HT1080 (cell line): ENCODE data around the gene SLC18B1. TPM values are rescaled to one million over a fixed set of nuclear protein-coding genes. Genes with fewer than 3 reads are reported as not detected.

Experiments
- DNase-seq: peaks from one replicate; pipeline ENCODE4 v3.0.0-alpha.2; 2015; ENCODE audit warnings: low read depth
- small RNA-seq: library from RNA; depleted of rRNA; stranded (forward); fragments of <200 nt; gene quantifications from one replicate; pipeline ENCODE3, GENCODE V24; 2014
- total RNA-seq: library from RNA; depleted of rRNA; stranded (reverse); fragments of >200 nt; shearing (Covaris generic); gene quantifications from 2 replicates; pipeline ENCODE4 v1.2.3, GENCODE V29; 2014; rRNA removed

Gene SLC18B1
- total RNA-seq, 1 experiment from 2014 or later: 4.5 TPM

DNA sequence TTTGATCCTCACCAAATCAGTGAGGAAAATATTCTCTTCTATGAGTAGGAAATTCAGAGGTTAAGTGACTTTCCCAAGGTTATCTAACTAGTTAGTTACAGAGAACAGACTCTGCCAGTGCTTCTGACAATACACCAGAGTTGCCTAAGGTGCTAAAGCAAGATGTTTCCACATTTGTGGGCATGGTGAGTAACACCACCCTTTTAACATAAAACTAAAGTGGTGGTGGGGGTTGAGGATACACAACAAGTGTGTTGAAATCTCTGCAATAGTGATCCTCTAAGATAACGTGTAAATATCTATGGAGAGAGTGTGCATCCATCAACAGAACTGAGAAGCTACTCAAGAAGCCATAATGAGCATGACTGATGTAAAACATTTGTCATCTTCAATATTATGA lies 52.4 kb downstream of the SLC18B1 start:
- DNase-seq: no peak

DNA sequence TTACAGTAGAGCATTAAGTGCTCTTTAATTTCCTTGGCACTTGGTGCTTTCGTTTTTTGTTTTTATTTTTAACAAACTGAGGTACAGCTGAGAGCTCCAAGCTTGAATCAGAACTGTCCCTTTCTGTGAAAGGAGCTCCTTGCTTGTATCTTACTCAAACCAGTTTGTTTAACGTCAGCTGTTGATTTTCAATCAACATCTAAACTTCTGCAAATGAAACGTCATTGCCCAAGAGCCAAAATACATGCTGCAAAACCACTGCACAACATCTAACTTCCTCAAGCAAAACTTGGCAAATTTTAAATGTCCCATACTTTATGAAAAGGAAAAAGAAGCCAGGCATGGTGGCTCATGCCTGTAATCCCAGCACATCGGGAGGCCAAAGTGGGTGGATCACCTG lies 55.9 kb downstream of the SLC18B1 start:
- no peak for DNase-seq

DNA sequence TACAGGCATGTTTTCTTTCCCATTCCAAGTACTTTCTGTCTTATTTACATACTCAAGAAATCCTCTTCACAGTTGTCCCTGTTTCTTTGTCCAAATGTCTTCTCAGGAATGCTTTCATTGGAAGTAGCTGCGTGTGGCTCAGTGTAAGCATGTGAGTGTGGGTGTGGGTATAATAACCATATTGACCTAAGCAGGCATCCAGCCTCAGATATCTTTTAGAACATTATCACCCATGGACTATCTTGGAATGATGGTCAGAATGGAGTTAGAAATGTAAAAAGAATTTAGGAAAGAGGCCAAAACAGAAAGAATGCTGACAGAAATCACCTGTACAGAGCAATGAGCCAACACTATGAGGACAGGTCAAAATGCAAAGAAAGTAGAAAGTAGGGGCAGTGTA lies 57.2 kb downstream of the SLC18B1 start:
- DNase-seq: no peak

DNA sequence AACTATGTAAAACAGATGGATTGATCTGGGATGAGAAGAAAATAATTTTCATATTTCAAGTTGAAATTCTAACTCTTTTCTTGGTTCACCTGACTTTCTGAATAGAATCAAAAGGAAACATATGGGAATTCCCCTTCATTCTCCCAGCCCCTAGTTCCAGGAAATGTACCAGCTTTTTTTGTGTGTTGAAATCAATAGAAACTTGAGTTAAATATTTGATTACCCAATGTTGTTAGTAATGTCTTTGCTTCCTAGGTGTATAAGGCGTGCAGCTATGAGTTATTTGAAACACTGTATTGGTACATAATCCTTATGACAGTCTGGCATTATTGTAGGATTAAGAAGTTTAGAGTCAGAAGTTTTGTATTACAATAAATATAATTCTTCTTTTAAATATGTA lies 62.2 kb downstream of the SLC18B1 start:
- no peak for DNase-seq

DNA sequence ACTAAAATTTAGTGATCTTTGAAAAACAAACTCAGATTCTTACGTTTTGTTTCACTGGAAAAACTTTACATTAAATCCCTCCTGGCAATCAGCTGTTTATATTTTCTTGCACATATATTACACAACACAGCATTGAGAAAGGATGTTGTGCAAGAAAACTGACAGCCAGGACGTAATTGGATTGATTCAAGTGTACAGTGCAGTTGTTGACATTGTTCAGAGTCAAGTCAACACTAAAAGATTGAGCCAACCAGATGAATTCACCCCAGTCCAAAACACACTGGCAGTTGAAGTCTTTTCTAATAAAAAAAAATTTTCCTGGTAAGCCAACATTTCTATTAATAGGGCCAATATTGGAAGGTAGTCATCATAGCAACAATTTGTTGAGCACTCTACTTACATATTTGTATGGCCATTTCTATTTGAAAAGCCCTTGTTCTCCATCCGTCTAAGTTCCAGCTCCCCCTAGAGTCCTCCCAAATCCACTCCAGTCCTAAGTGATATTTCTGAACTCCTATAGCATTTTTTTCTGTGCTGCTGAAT lies 63.7 kb downstream of the SLC18B1 start:
- peak; percentile 2 for DNase-seq

DNA sequence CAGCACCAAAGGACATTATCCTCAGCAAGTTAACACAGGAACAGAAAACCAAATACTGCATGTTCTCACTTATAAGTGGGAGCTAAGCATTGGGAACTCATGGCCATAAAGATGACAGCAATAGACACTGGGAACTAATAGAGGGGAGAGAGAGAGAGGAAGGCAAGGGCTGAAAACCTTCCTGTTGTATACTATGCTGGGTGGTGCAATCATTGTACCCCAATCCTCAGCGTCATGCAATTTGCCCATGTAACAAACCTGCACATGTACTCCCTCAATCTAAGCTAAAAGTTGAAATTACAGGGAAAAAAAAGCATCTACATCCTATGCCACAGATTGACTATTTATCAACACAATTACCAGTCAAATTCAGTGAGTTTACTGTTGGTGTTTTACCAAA lies 64.6 kb downstream of the SLC18B1 start:
- DNase-seq: no peak

DNA sequence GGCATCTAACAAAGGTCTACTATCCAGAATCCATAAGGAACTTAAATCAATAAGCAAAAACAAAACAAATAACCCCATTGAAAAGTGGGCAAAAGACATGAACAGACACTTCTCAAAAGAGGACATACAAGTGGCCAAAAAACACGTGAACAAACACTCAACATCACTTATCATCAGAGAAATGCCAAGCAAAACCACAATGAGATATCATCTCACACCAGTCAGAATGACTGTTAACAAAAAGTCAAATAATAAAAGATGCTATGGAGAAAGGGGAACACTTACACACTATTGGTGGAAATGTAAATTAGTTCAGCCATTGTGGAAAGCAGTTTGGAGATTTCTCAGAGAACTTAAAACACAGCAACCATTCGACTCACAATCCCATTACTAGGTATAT lies 65.2 kb downstream of the SLC18B1 start:
- no peak for DNase-seq

DNA sequence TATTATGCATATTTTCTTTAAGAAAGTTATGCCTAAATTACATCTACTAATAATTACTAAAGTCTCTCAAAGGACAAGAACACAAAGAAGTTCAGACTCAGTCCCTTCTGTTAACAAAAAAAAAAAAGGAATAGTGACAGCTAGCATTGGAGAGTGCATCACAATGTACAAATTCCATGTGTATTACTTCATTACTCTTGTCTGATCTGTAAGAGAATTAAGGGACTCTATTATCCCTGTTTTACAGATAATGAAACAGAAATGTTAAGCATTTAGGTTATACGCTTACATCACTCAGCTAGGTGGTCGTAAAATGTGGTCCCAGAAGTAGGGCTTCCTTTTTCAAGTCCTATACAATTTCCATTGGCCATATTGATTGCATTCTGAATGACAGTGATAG lies 67.4 kb downstream of the SLC18B1 start:
- DNase-seq: no peak

DNA sequence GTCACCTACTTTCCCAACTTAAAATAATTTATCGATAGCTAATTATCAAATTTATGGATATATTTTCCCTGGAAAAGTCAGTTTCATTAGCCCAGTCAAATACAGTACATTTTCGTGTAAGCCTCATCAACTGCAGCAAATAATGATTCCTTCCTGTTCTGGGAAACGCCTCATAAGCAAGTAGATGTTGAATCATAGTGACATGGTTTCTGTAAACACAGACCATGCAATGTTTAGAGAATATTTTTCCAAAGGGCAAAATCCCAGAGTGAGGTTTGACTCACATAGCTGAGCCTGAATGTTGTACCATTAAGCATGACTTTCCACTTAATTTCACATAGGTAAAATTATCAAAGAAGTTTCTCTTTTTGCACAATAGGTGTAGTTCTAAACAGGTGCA lies 67.9 kb downstream of the SLC18B1 start:
- peak; percentile 57 for DNase-seq

DNA sequence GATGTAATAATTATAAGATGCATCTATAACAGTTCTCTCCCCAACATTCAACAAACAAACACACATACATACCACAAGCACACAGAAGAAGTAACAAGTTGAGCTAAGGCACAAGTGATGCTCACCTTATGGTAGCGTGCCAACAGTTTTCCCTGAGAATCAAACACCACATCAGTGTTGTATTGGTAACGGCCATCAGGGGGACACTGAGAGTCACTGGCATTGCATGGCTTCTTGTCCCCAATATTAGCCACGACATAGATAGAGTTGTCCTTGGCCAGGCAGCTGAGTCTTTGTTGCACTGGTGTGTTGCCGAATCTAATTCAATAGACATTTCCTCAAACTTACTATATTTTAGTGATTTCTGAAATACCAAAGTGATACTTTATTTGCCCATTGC lies 69.8 kb downstream of the SLC18B1 start:
- DNase-seq: no peak

DNA sequence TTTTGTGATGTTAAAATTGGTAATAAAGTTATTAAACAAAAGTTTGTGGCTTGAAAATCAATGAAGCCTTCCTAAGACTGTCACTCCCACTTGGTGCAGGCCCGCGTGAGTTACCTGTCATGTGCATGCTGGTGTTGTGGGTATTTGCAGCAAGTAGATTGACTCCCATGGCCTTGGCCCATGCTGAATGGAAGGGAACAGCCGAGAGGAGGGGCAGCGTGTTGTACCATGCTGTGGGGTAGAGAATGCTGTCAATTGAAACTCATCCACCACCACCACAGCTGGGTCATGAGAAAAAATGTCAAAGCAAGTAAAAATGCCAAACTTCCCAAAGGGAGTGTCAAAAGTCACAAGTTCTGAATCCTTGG lies 71.8 kb downstream of the SLC18B1 start:
- no peak for DNase-seq

DNA sequence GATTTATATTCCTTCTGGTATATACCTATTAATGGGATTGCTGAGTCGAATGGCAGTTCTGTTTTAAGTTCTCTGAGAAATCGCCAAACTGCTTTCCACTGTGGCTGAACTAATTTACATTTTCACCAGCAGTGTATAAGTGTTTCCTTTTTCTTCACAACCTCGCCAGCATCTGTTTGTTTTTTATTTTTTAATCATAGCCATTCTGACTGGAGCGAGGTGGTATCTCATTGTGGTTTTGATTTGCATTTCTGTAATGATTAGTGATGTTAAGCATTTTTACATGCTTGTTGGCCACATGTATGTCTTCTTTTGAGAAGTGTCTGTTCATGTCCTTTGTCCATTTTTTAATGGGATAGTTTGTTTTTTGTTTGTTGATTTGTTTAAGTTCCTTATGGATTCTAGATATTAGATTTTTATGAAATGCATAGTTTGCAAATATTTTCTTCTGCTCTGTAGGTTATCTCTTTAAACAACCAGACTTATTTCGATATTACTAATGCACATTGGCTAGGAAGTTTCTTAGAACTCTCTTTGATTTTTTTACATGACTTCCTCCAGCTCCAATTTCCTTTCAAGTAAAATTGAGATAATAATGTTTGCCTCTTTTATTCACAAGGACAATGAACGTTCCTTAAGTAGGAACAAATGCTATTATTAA lies 72.4 kb downstream of the SLC18B1 start:
- no peak for DNase-seq

DNA sequence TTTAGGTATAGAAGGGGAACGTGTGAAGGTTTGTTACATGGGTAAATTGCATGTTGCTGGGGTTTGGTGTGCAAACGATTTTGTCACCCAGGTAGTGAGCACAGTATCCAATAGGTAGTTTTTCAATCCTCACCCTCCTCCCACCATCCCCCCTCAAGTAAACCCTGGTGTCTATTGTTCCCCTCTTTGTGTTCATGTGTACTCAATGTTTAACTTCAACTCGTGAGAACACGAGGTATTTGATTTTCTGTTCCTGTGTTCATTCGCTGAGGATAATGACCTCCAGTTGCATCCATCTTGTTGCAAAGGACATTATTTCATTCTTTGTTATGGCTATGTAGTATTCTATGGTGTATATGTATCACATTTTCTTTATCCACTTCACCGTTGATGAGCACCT lies 73.0 kb downstream of the SLC18B1 start:
- DNase-seq: no peak

DNA sequence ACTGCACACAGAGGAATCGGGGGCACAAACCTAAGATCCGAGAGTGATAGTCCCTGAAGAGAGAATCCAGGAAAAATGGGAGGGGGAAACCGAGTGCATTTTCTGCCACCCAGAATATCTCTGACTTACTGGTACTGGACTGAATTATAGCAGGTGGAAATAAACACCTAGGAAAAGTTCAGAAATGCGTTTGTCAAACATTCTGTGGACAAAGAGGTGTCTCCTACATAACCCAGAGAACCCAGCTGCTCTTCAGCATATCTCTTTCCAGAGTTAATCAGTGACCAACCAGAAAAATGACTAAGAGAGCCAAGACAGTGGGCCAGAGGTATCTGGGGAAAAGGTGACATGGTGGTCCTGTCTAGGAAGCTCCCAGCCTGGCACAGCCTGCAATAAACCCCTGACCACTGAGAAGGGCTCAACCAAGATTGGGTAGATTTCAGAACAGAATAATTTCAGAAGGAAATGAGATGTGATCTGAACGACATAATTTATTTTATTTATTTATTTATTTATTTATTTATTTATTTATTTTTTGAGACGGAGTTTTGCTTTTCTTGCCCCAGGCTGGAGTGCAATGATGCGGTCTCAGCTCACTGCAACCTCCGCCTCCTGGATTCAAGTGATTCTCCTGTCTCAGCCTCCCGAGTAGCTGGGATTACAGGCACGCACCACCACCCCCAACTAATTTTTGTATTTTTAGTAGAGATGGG lies 78.5 kb downstream of the SLC18B1 start:
- DNase-seq: no peak

Small RNA genes lying within 50 kb of the gene (small RNA-seq; reads per million reads assigned to genes)
- gene SNORA33 (234 reads per million, percentile 97 among the genes with 10 or more reads in this experiment), gene SNORD100 (1,463 reads per million, percentile 99 among the genes with 10 or more reads in this experiment), gene SNORD101 (10,124 reads per million, percentile 100 among the genes with 10 or more reads in this experiment)

Other genes starting within 250 kb of the SLC18B1 start
- not detected in 2 replicates for gene TAAR8, start 246.0 kb downstream of the SLC18B1 start, total RNA-seq
- not detected in 2 replicates for gene TAAR6, start 228.3 kb downstream of the SLC18B1 start, total RNA-seq
- gene TAAR5, start 208.9 kb downstream of the SLC18B1 start, total RNA-seq: not detected in 2 replicates
- gene TAAR2, start 174.4 kb downstream of the SLC18B1 start, total RNA-seq: not detected in 2 replicates
- not detected in 2 replicates for gene TAAR1, start 139.5 kb downstream of the SLC18B1 start, total RNA-seq
- 0.05 and 0.27 TPM in 2 replicates for gene VNN1, start 84.6 kb downstream of the SLC18B1 start, total RNA-seq
- 0.08 and 0.10 TPM in 2 replicates for gene VNN2, start 40.7 kb downstream of the SLC18B1 start, total RNA-seq
- gene RPS12, start 15.9 kb upstream of the SLC18B1 start, total RNA-seq: 2,136 and 3,212 TPM in 2 replicates